Activated T-helper 1 cell treated with Interleukin-2 at 50 U/mL for 16 hours (primary cell): ENCODE data around the gene DIP2B.

Source experiments
- DNase-seq: peaks from one replicate; pipeline ENCODE4 v3.0.0-alpha.2; 2020; ENCODE audit warnings: low read depth

DIP2B gene

GRCh38 chr12:50771409-50771808 lies 266.6 kb downstream of the DIP2B start:
- no peak for DNase-seq

- DNase-seq: no peak
Observed at GRCh38 chr12:50772470-50772869, 267.7 kb downstream of the DIP2B start.

GRCh38 chr12:50772877-50773276 lies 268.1 kb downstream of the DIP2B start:
- DNase-seq: no peak

- no peak for DNase-seq
Observed at GRCh38 chr12:50775251-50775650, 270.5 kb downstream of the DIP2B start.

GRCh38 chr12:50776749-50777728 lies 272.3 kb downstream of the DIP2B start:
- DNase-seq: no peak

- no peak for DNase-seq
Observed at GRCh38 chr12:50778663-50779590, 274.1 kb downstream of the DIP2B start.

GRCh38 chr12:50780013-50780412 lies 275.2 kb downstream of the DIP2B start:
- DNase-seq: no peak

- no peak for DNase-seq
Observed at GRCh38 chr12:50784501-50784900, 279.7 kb downstream of the DIP2B start.

- no peak for DNase-seq
Observed at GRCh38 chr12:50785406-50786001, 280.7 kb downstream of the DIP2B start.

- DNase-seq: no peak
Observed at GRCh38 chr12:50786498-50787231, 281.9 kb downstream of the DIP2B start.

GRCh38 chr12:50787618-50788017 lies 282.8 kb downstream of the DIP2B start:
- no peak for DNase-seq

GRCh38 chr12:50788561-50788960 lies 283.8 kb downstream of the DIP2B start:
- no peak for DNase-seq

- no peak for DNase-seq
Observed at GRCh38 chr12:50790081-50790480, 285.3 kb downstream of the DIP2B start.
